GM12875 (cell line): ENCODE data around the gene TMTC3.

Experiments
- H3K4me3 ChIP-seq: one replicate; pipeline ENCODE4 v1.5.1; 2011; ENCODE audit warnings: low read depth, low read length, control low read depth
- TF ChIP-seq, protein P1 (sequence below): IDR thresholded peaks from 2 replicates; pipeline ENCODE4 v1.5.1; 2011; ENCODE audit warnings: low read depth, mild to moderate bottlenecking, control low read depth, inconsistent platforms, low read length, moderate library complexity, borderline replicate concordance; ENCODE audit not compliant: insufficient read depth

Gene TMTC3

GRCh38 chr12:88182416-88182815, 40.3 kb downstream of the TMTC3 start:
- TF ChIP-seq, protein P1, sequence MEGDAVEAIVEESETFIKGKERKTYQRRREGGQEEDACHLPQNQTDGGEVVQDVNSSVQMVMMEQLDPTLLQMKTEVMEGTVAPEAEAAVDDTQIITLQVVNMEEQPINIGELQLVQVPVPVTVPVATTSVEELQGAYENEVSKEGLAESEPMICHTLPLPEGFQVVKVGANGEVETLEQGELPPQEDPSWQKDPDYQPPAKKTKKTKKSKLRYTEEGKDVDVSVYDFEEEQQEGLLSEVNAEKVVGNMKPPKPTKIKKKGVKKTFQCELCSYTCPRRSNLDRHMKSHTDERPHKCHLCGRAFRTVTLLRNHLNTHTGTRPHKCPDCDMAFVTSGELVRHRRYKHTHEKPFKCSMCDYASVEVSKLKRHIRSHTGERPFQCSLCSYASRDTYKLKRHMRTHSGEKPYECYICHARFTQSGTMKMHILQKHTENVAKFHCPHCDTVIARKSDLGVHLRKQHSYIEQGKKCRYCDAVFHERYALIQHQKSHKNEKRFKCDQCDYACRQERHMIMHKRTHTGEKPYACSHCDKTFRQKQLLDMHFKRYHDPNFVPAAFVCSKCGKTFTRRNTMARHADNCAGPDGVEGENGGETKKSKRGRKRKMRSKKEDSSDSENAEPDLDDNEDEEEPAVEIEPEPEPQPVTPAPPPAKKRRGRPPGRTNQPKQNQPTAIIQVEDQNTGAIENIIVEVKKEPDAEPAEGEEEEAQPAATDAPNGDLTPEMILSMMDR, result no peak
- H3K4me3 ChIP-seq, result no peak overlapping the region

GRCh38 chr12:88184196-88184595, 42.1 kb downstream of the TMTC3 start:
- TF ChIP-seq, protein P1, result no peak
- H3K4me3 ChIP-seq, result no peak overlapping the region

DNA sequence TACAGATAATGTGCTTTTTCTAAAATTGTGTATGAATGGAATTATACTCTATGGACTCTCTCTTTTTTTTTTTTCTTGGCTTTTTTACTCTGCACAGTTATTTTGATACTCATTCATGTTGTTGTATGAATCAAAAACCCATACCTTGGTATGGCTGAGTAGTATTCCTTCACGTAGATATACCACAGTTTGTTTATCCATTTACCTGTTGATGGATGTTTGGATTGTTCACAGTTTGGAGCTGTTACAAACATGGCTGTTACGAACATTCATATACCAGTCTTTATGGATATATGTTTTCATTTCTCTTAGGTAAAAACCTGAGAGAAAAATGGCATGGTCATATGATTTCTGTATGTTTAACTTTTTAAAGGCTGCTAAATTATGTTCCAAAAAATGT, 43.2 kb downstream of the TMTC3 start:
- TF ChIP-seq, protein P1, result no peak
- no peak overlapping the region for H3K4me3 ChIP-seq

DNA sequence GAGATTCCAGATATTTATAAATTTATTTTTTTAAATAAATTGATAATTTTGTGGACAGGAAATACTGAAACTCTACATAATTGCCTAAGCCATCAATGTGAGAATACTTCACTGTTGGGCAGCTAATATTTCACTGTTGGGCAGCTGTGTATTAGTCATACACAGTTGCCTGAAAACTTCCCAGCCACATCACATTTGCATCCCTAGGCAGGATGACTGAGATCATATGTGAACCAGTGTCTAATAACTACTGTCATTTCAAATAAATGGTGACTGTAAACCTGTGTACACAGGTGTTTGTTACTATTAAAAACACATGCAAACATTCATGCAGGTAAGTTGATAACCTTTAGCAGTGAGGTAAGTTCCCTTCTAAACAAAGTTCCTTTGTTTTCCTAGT, 43.9 kb downstream of the TMTC3 start:
- no peak overlapping the region for H3K4me3 ChIP-seq
- TF ChIP-seq, protein P1, result no peak

GRCh38 chr12:88187571-88187970, 45.5 kb downstream of the TMTC3 start:
- TF ChIP-seq, protein P1, result no peak
- no peak overlapping the region for H3K4me3 ChIP-seq

GRCh38 chr12:88188180-88188579, 46.1 kb downstream of the TMTC3 start:
- H3K4me3 ChIP-seq, result no peak overlapping the region
- TF ChIP-seq, protein P1, result no peak

DNA sequence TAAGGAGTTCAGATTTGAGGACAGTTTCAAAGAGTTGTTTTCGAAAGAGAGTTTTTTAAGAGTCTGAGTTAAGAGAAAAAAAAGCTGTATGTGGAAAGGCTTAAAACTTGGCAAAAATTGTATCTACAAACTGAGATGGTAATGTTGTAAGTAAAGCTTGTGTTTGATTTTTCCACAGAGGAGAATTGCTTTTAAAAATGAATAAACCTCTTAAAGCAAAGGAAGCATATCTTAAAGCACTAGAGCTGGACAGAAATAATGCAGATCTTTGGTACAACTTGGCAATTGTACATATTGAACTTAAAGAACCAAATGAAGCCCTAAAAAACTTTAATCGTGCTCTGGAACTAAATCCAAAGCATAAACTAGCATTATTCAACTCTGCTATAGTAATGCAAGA, 50.3 kb downstream of the TMTC3 start:
- no peak overlapping the region for H3K4me3 ChIP-seq

More for the DNA sequence above, 50.3 kb downstream of the TMTC3 start:
- TF ChIP-seq, protein P1, result no peak
